OCI-LY3 (cell line): ENCODE data around the gene SPEN.

Experiments used
- H2AFZ ChIP-seq: fragments of 200-600, 300-600 bp; shearing (Covaris generic); 2 replicates; pipeline ENCODE4 v1.6.0; 2014; ENCODE audit warnings: antibody characterized with exemption, low read depth, low read length
- H3K27ac ChIP-seq: fragments of 200-600, 300-600 bp; sonication (generic); 2 replicates; pipeline ENCODE4 v1.5.1; 2014; ENCODE audit warnings: mild to moderate bottlenecking, low read length, moderate library complexity, mixed read lengths
- H3K27me3 ChIP-seq: fragments of 200-600, 300-600 bp; sonication (generic); 2 replicates; pipeline ENCODE4 v1.6.1; 2014; ENCODE audit warnings: low read depth, low read length, mixed read lengths
- H3K36me3 ChIP-seq: fragments of 200-600, 300-600 bp; sonication (generic); replicated peaks from 2 replicates; pipeline ENCODE3; 2014; ENCODE audit warnings: low read depth, low read length, mixed read lengths
- H3K4me1 ChIP-seq: fragments of 300-600, 200-600 bp; sonication (generic); 2 replicates; pipeline ENCODE4 v1.6.1; 2014; ENCODE audit warnings: low read length, mixed read lengths
- H3K4me2 ChIP-seq: fragments of 200-600, 300-600 bp; sonication (generic); 2 replicates; pipeline ENCODE4 v1.6.1; 2014; ENCODE audit warnings: low read length, mixed read lengths
- H3K4me3 ChIP-seq: fragments of 300-600, 200-600 bp; sonication (generic); 2 replicates; pipeline ENCODE4 v1.5.1; 2014; ENCODE audit warnings: antibody characterized with exemption, mild to moderate bottlenecking, low read length, moderate library complexity
- H3K79me2 ChIP-seq: fragments of 300-600, 200-600 bp; shearing (Covaris generic); 2 replicates; pipeline ENCODE4 v1.6.1; 2014; ENCODE audit warnings: mild to moderate bottlenecking, low read length, mixed read lengths
- H3K9ac ChIP-seq: fragments of 300-600, 200-600 bp; shearing (Covaris generic); 2 replicates; pipeline ENCODE4 v1.6.0; 2014; ENCODE audit warnings: mild to moderate bottlenecking, low read length, moderate library complexity
- H3K9me3 ChIP-seq: fragments of 200-600, 300-600 bp; shearing (Covaris generic); 2 replicates; pipeline ENCODE4 v1.6.1; 2014; ENCODE audit warnings: low read length, mixed read lengths; ENCODE audit not compliant: insufficient read depth
- H4K20me1 ChIP-seq: fragments of 200-600, 300-600 bp; sonication (generic); 2 replicates; pipeline ENCODE4 v1.6.1; 2016; ENCODE audit warnings: low read length, mixed read lengths; ENCODE audit not compliant: insufficient read depth
- EZH2phosphoT487 ChIP-seq: fragments of 200-600 bp; shearing (Covaris generic); IDR thresholded peaks from 2 replicates; pipeline ENCODE4 v1.6.1; 2018; ENCODE audit warnings: antibody characterized with exemption, mixed run types, low read depth
- TF ChIP-seq, protein P1 (sequence below): fragments of 200-600, 300-600 bp; sonication (generic); IDR thresholded peaks from 2 replicates; pipeline ENCODE4 v1.5.1; 2014; ENCODE audit warnings: antibody characterized with exemption, low read length, low read depth

SPEN gene

DNA sequence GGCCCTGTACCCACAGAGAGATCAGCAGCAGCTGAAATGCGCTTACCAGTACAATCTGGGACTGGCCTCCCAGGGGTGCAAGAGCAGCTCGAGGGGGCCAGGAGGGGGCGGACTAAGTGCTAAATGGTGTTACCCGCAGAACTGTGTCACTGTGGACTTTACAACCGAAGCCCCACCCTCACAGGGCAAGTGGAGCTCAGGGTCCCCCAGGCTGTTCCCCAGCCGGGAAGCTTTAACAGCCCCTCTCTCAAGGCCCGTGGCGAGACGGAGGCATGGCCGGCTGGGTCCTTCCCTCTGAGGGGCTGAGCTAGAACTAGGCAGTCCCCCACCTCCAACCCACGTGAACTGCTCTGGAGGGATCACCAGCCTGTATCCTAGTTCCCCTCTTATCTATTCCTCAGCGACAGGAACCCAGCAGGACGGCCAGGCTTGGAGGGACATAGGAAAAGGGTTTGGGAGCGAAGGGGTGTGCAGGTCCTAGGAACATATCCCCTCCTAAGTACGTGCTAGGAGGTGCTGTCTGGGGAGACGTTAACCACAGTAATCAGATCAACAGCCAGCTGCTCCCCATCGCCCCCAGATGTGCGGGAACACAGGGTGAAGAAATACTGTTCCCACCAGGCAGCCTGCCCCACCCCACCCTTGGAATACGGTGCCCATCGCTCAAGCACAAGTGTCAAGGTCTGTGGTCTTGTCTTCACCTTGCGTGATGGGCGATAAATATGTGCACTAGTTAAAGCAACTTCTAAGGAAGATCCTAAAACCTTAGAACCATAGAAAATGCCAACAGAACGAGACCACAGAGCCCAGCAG, 104.0 kb downstream of the SPEN start:
- Histone ChIP-seq H3K27me3 (no peaks in the 10 kb centered on the region), H3K9me3 (no peaks in the 10 kb centered on the region), H3K4me3 (no peak overlapping the region), H3K4me2 (no peak overlapping the region), H2AFZ (no peak overlapping the region), H3K27ac (no peak overlapping the region), H3K4me1 (peaks cover 42% of the 10 kb centered on the region), H3K79me2 (peaks cover 4% of the 10 kb centered on the region; the same call in 1 of the 2 replicates), H3K36me3 (peaks cover 10% of the 10 kb centered on the region), H3K9ac (no peak overlapping the region), H4K20me1 (no peaks in the 10 kb centered on the region; the same call in 1 of the 2 replicates)
- TF ChIP-seq, protein P1, sequence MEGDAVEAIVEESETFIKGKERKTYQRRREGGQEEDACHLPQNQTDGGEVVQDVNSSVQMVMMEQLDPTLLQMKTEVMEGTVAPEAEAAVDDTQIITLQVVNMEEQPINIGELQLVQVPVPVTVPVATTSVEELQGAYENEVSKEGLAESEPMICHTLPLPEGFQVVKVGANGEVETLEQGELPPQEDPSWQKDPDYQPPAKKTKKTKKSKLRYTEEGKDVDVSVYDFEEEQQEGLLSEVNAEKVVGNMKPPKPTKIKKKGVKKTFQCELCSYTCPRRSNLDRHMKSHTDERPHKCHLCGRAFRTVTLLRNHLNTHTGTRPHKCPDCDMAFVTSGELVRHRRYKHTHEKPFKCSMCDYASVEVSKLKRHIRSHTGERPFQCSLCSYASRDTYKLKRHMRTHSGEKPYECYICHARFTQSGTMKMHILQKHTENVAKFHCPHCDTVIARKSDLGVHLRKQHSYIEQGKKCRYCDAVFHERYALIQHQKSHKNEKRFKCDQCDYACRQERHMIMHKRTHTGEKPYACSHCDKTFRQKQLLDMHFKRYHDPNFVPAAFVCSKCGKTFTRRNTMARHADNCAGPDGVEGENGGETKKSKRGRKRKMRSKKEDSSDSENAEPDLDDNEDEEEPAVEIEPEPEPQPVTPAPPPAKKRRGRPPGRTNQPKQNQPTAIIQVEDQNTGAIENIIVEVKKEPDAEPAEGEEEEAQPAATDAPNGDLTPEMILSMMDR = no peak
- no peak for TF ChIP-seq EZH2phosphoT487

DNA sequence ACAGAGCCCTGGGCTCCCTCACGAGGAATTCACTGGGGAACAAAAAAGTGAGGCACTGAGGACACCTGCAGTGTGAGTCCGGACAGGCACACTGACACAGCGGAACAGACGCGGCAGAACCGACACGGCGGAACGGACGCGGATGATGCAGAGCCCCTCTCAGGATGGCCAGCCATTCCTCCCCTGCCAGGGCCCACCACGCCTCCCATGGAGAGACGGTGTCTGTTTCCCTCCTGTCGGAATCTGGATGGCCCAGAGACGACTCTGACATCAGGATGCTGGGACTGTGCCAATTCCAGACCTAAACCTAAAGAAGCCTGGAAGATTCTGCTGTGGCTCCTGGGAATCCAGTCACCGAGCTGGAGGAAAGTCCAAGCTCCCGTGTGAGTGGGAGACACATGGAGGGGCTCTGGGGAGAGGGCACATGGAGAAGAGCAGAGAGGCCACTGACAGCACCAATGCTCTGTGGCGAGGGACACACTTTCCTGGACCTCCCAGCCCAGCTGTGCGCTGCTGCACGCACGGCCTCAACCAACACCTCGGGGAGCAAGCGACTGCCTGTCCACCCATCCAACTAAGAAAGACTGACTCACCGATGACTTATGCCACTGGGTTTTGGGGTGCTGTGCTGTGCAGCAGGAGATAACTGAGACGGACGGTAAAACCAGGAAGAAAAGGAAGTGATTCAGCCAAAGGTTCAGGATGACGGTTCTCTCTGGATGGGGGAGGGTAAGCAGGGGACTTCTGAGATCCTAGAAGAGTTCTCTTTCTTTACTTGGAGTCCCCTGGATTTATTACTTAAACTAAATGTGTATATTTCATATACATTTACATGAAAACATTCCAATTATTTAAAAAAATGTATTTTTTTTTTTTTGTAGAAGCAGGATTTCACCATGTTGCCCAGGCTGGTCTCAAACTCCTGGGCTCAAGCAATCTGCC, 105.1 kb downstream of the SPEN start:
- H3K9me3 ChIP-seq = no peaks in the 10 kb centered on the region
- H3K4me1 ChIP-seq = peaks cover 40% of the 10 kb centered on the region
- no peak overlapping the region for H3K4me3 ChIP-seq
- no peak overlapping the region for H3K27ac ChIP-seq
- H3K79me2 ChIP-seq = peaks cover 4% of the 10 kb centered on the region; the same call in 1 of the 2 replicates
- no peak overlapping the region for H3K9ac ChIP-seq
- no peak for TF ChIP-seq EZH2phosphoT487
- TF ChIP-seq, protein P1 = no peak
- H3K27me3 ChIP-seq = no peaks in the 10 kb centered on the region
- H2AFZ ChIP-seq = no peak overlapping the region
- no peak overlapping the region for H3K4me2 ChIP-seq
- H4K20me1 ChIP-seq = no peaks in the 10 kb centered on the region; the same call in 1 of the 2 replicates
- H3K36me3 ChIP-seq = peaks cover 4% of the 10 kb centered on the region

DNA sequence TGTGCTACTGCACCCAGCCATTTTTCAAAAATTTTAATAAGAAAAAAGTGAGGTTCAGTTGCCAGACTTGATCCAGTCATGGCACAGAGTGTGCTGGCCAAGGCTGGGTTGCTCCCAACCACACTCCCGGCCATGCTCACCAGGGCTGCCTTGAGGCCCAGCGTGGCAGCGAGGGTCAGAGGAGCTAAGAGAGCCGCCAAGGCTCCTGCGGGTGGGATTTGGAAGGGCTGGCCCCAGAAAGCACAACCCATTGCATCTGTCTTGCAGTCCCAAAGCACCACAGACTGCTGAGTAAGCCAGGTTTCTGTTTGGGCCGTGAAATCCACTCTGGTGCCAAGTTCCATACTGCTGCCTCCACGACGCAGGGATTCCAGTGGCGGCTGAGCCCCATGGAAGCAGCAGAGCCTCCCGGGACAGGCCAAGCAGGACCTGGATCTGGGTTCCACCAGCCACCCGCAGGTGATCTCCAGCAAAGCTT, 105.8 kb downstream of the SPEN start:
- Histone ChIP-seq H3K4me3 (no peak overlapping the region), H2AFZ (no peak overlapping the region), H3K4me1 (peaks cover 33% of the 10 kb centered on the region), H4K20me1 (no peaks in the 10 kb centered on the region; the same call in 1 of the 2 replicates), H3K9ac (no peak overlapping the region), H3K27ac (no peak overlapping the region), H3K36me3 (peaks cover 3% of the 10 kb centered on the region), H3K79me2 (no peaks in the 10 kb centered on the region), H3K9me3 (no peaks in the 10 kb centered on the region), H3K4me2 (no peak overlapping the region), H3K27me3 (no peaks in the 10 kb centered on the region)
- TF ChIP-seq EZH2phosphoT487 = no peak
- TF ChIP-seq, protein P1 = no peak

DNA sequence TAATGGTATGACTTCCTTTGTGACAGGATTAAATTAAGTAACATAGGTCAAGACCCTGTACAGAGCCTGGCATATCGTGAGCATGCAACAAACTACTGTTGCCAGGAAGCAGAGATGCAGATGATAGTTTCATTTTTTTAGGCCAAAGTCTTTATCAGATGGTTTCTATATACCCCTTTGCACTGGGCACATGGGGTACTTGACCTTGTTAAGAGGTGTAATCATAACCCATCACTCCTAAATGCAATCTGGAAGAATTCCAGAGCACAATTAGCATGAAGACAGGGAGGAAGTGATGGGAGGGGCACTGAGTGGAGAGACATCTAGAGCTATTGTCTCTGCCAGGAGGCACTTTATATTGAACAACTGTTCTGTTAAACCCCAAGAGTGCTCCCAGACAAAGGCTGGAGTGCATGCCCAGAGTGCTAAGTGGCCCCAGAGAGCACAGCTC, 106.3 kb downstream of the SPEN start:
- peaks cover 3% of the 10 kb centered on the region for H3K36me3 ChIP-seq
- H3K9ac ChIP-seq = no peak overlapping the region
- no peak overlapping the region for H3K4me2 ChIP-seq
- no peak overlapping the region for H3K4me3 ChIP-seq
- no peaks in the 10 kb centered on the region for H3K9me3 ChIP-seq
- no peak overlapping the region for H3K27ac ChIP-seq
- H2AFZ ChIP-seq = no peak overlapping the region
- peaks cover 28% of the 10 kb centered on the region for H3K4me1 ChIP-seq
- no peaks in the 10 kb centered on the region for H3K79me2 ChIP-seq
- TF ChIP-seq, protein P1 = no peak
- TF ChIP-seq EZH2phosphoT487 = no peak
- H4K20me1 ChIP-seq = no peaks in the 10 kb centered on the region; the same call in 1 of the 2 replicates
- no peaks in the 10 kb centered on the region for H3K27me3 ChIP-seq
